Smooth muscle cell (in vitro differentiated cells): ENCODE measurements around the gene RBM39. TPM values are rescaled to one million over a fixed set of nuclear protein-coding genes. Genes with fewer than 3 reads are reported as not detected.

Source experiments
- DNase-seq: peaks from one replicate; lab custom pipeline; 2025; ENCODE audit not compliant: unreplicated experiment; lab: John Stamatoyannopoulos, UW
- H2AFZ ChIP-seq: fragments of 200-600 bp; sonication (generic); 2 replicates; pipeline ENCODE4 v1.6.0; 2016; ENCODE audit warnings: antibody characterized with exemption, low read depth, mild to moderate bottlenecking
- H3F3A ChIP-seq: fragments of 200-600 bp; sonication (generic); 2 replicates; pipeline ENCODE4 v1.6.0; 2017; ENCODE audit warnings: antibody characterized with exemption, low read depth
- H3K27ac ChIP-seq: fragments of 200-600 bp; sonication (generic); 2 replicates; pipeline ENCODE4 v1.5.1; 2016; ENCODE audit warnings: low read depth, mild to moderate bottlenecking
- H3K27me3 ChIP-seq: fragments of 200-600 bp; sonication (generic); 2 replicates; pipeline ENCODE4 v1.6.1; 2016; ENCODE audit warnings: low read depth, mild to moderate bottlenecking
- H3K36me3 ChIP-seq: fragments of 200-600 bp; sonication (generic); 2 replicates; pipeline ENCODE4 v1.5.1; 2016; ENCODE audit warnings: low read depth
- H3K4me1 ChIP-seq: fragments of 200-600 bp; sonication (generic); 2 replicates; pipeline ENCODE4 v1.5.1; 2016; ENCODE audit warnings: low read depth
- H3K4me2 ChIP-seq: fragments of 200-600 bp; sonication (generic); 2 replicates; pipeline ENCODE4 v1.6.0; 2016; ENCODE audit warnings: mild to moderate bottlenecking
- H3K4me3 ChIP-seq: fragments of 200-600 bp; sonication (generic); 2 replicates; pipeline ENCODE4 v1.5.1; 2016; ENCODE audit warnings: mild to moderate bottlenecking
- H3K79me2 ChIP-seq: fragments of 200-600 bp; sonication (generic); 2 replicates; pipeline ENCODE4 v1.6.0; 2016; ENCODE audit warnings: low read depth, mild to moderate bottlenecking
- H3K9ac ChIP-seq: fragments of 200-600 bp; sonication (generic); 2 replicates; pipeline ENCODE4 v1.6.0; 2016; ENCODE audit warnings: low read depth
- H3K9me3 ChIP-seq: fragments of 200-600 bp; sonication (generic); replicated peaks from 2 replicates; pipeline ENCODE4 v1.5.1; 2016; ENCODE audit warnings: low read depth
- H4K20me1 ChIP-seq: fragments of 200-600 bp; sonication (generic); 2 replicates; pipeline ENCODE4 v1.6.0; 2016; ENCODE audit warnings: low read depth
- WGBS: methylation state at CpG from one replicate; pipeline ENCODE4 v1.1.7; 2016; ENCODE audit warnings: low lambda C conversion rate; 5-methylcytosine and 5-hydroxymethylcytosine counted together
- polyA plus RNA-seq: library from polyadenylated mRNA; unstranded; fragments of >200 nt; fragmentation: Nextera tagmentation; extraction: Ambion mirVana; gene quantifications from 2 replicates; pipeline ENCODE4 v1.2.1, GENCODE V29; 2016
- total RNA-seq: library from RNA; depleted of rRNA; stranded (reverse); fragments of >200 nt; gene quantifications from 2 replicates; pipeline ENCODE4 v1.2.3, GENCODE V29; 2014
- TF ChIP-seq, protein P1 (sequence below): fragments of 200-600 bp; sonication (generic); IDR thresholded peaks from 2 replicates; pipeline ENCODE4 v1.5.1; 2017; ENCODE audit warnings: borderline replicate concordance, mild to moderate bottlenecking, antibody characterized with exemption; ENCODE audit not compliant: insufficient read depth, poor library complexity, severe bottlenecking

RBM39 gene
- total and polyA plus RNA-seq, 2 experiments from 2014 or later = 139 to 408 TPM

DNA sequence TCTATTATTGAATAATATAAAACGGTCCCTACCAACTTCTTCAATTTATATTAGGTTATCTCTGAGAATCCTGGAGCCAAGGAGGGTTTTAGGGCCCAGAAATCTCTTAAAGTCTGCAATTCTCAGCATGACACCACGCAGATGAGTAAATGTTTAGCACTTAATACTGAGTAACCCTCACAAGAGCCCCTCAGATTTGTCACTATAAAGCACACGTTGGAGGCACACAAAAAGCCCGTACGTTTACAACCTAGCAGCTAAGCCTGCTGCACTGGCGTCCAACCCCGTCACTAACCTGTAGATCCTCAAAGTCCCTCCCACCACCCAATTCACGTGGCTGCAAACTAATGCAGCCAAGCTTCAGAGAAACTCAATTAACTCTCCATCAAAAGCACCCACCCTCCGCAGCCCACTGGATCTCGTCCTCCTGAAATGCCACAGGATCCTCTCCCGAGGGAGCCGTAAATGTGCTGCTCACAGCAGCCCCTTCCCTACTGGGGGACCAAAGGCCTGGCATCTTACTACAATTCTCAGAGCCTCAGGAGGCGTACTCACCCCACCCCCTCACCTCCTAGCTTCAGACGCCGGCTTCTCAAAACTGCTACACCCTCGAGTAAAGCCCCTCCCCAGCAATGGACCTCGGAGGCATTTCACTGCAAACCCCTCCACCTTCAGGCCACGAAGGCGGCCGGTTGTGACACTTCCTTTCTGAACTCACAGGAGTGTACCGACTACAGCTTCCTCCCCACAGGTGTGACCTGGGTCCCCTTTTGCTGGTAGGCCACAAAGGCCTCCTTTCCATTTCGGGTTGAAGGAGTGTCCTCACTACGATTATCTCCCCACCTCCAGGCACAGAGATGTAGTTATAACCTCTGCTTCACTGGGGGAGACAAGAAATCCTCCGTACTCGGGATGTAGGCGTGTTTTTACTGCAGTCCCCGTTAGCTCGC is 78.3 kb downstream of the RBM39 start:
- H3K9me3 ChIP-seq = no peaks in the 10 kb centered on the region
- H3K4me3 ChIP-seq = peak overlapping the region; percentile 80
- no peak overlapping the region for H2AFZ ChIP-seq
- WGBS = 1% methylated on average over 28 of the region's 28 CpGs
- no peaks in the 10 kb centered on the region for H3F3A ChIP-seq
- no peaks in the 10 kb centered on the region for H3K36me3 ChIP-seq
- H3K4me2 ChIP-seq = peak overlapping the region; percentile 95
- no peak for DNase-seq
- peak overlapping the region; percentile 93 for H3K27ac ChIP-seq
- peaks cover 59% of the 10 kb centered on the region for H3K79me2 ChIP-seq
- TF ChIP-seq, protein P1, sequence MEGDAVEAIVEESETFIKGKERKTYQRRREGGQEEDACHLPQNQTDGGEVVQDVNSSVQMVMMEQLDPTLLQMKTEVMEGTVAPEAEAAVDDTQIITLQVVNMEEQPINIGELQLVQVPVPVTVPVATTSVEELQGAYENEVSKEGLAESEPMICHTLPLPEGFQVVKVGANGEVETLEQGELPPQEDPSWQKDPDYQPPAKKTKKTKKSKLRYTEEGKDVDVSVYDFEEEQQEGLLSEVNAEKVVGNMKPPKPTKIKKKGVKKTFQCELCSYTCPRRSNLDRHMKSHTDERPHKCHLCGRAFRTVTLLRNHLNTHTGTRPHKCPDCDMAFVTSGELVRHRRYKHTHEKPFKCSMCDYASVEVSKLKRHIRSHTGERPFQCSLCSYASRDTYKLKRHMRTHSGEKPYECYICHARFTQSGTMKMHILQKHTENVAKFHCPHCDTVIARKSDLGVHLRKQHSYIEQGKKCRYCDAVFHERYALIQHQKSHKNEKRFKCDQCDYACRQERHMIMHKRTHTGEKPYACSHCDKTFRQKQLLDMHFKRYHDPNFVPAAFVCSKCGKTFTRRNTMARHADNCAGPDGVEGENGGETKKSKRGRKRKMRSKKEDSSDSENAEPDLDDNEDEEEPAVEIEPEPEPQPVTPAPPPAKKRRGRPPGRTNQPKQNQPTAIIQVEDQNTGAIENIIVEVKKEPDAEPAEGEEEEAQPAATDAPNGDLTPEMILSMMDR = no peak
- no peaks in the 10 kb centered on the region for H3K27me3 ChIP-seq
- peaks cover 53% of the 10 kb centered on the region for H4K20me1 ChIP-seq
- H3K9ac ChIP-seq = peak overlapping the region; percentile 97
- H3K4me1 ChIP-seq = peaks cover 38% of the 10 kb centered on the region

DNA sequence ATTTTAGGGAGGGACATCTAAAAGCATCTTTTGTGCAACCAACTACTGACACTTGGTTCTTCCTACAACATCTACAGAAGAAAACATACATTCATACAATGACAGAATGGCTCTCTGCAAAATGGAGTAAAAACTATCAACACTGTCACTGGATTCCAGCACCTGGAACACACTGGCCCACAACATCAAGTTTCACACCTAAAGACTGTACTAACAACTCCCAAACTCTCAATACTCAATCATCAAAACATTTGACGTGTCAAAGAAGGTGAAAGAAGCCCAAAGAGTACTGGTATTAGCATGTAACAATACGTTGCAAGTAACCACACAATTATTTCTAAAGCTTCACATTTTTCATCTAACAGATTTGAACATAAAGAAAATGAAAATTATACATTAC is 79.5 kb downstream of the RBM39 start:
- Histone ChIP-seq H3K79me2 (peaks cover 72% of the 10 kb centered on the region), H3K9ac (peak overlapping the region; percentile 97), H3K4me2 (peak overlapping the region; percentile 95), H3K4me3 (peak overlapping the region; percentile 80), H3K27ac (peak overlapping the region; percentile 93), H2AFZ (no peak overlapping the region), H3K4me1 (peaks cover 38% of the 10 kb centered on the region), H3K36me3 (no peaks in the 10 kb centered on the region), H3K9me3 (no peaks in the 10 kb centered on the region), H4K20me1 (peaks cover 66% of the 10 kb centered on the region), H3F3A (no peaks in the 10 kb centered on the region), H3K27me3 (no peaks in the 10 kb centered on the region)
- WGBS = 21% methylated on average over 2 of the region's 2 CpGs
- TF ChIP-seq, protein P1 = no peak
- DNase-seq = no peak

DNA sequence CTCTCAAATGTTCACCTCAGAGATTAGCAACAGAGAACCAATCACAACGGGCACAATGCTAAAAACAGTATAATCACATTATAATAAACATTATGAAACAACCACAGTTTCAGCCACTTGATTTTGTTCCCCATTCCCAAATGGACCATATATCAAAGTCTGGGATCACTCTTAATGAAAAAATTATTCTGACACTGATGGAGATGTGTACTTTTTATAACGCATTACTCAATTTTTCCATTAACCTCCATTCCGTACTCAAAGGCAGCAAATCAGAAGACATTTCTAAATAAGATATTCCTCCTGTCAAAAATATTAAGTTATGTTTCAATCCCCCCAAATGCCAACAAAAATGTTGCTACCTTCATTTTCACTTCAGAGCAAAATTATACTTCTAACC is 80.2 kb downstream of the RBM39 start:
- Histone ChIP-seq H3K9ac (peak overlapping the region; percentile 97), H3K36me3 (no peaks in the 10 kb centered on the region), H3K4me3 (peak overlapping the region; percentile 80), H3F3A (no peaks in the 10 kb centered on the region), H3K27ac (peak overlapping the region; percentile 93), H2AFZ (no peak overlapping the region), H3K79me2 (peaks cover 78% of the 10 kb centered on the region), H4K20me1 (peaks cover 72% of the 10 kb centered on the region), H3K9me3 (no peaks in the 10 kb centered on the region), H3K4me2 (peak overlapping the region; percentile 95), H3K27me3 (no peaks in the 10 kb centered on the region), H3K4me1 (peaks cover 38% of the 10 kb centered on the region)
- WGBS = 75% methylated on average over 3 of the region's 3 CpGs
- DNase-seq = no peak
- TF ChIP-seq, protein P1 = no peak
